Astrocyte of the spinal cord (primary cell): ENCODE data around the gene PDE8A.

ENCODE experiments used
- DNase-seq: peaks from one replicate; pipeline ENCODE4 v3.0.0; 2011; ENCODE audit warnings: low read depth, low spot score
- H3K4me3 ChIP-seq: 2 replicates; pipeline ENCODE4 v1.5.1; 2011; ENCODE audit warnings: low read depth, mild to moderate bottlenecking, low read length, moderate library complexity
- CTCF ChIP-seq: IDR thresholded peaks from 2 replicates; pipeline ENCODE4 v1.5.1; 2012; ENCODE audit warnings: low read depth, mild to moderate bottlenecking, low read length, inconsistent platforms
- in situ Hi-C: cut with HindIII; loops from 2 replicates; pipeline ENCODE4 v1.10.0; 2017; ENCODE audit warnings: low sequenced_read_pairs

The PDE8A gene

DNA sequence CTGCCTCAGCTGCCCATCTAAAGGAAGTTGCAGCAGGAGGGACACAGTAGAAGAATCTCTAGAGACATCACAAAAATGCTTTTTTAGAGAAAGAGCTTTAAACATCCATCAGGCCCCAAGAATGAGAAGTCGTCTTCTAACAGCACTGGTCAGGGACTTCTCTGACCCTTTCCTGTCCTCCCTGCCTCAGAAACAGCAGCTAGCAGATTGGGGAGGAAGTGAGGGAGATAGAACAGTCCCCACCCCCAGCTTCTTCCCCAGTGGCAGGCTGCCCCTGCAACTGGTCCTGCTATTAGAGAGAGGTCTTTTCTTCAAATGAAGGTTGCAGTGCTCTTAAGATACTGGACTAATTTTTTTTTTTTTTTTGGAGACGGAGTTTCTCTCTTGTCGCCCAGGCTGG, 55.1 kb downstream of the PDE8A start:
- H3K4me3 ChIP-seq: no peak overlapping the region
- in situ Hi-C loops: no loop called here
- TF ChIP-seq CTCF: no peak
- DNase-seq: no peak

DNA sequence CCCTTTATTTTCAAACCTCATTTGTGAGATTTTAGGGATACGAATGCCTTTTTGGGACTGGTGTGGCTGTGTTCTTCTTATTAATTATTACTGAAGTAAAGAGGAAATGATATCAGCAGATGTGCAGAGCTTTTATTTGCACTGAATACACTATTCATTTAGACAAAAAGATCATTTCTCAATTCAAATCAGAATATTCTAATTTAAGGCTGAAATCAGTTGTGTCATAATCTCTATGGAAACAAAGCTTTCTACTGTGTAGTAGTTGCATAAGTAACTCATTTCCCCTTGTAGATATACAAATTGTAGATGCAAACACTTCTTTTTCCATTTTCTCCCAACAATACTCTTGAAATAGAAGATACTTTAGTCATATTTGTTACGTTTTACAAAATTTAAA, 56.0 kb downstream of the PDE8A start:
- DNase-seq: no peak
- no peak for TF ChIP-seq CTCF
- no peak overlapping the region for H3K4me3 ChIP-seq
- in situ Hi-C loops: no loop called here

- in situ Hi-C loops: no loop called here
- no peak for TF ChIP-seq CTCF
- H3K4me3 ChIP-seq: no peak overlapping the region
- no peak for DNase-seq
Measured at GRCh38 chr15:85041230-85041629, 59.6 kb downstream of the PDE8A start.

- TF ChIP-seq CTCF: peak; percentile 78
- in situ Hi-C loops: no loop called here
- no peak overlapping the region for H3K4me3 ChIP-seq
- peak; percentile 73 for DNase-seq
Measured at GRCh38 chr15:85044251-85044853, 62.7 kb downstream of the PDE8A start.

DNA sequence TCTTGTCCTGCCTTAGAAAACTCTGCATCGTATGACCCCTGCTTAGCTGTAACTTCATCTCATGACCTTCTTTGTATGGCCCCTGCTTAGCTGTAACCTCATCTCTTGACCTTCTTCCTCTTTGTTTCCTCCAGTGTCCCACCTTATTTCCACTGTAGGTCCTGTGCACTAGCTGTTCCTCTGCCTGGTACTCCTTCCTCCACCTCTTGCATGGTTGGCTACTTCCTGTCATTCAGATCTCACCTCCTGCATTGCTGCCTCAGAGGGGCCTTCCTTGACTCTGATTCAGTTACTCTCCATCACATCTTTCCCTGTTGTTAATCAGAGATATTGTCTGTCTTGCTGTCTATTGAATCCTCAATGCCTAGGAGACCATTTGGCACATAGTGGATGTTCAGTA, 63.2 kb downstream of the PDE8A start:
- H3K4me3 ChIP-seq: no peak overlapping the region
- no peak for TF ChIP-seq CTCF
- DNase-seq: no peak
- in situ Hi-C loops: no loop called here

- TF ChIP-seq CTCF: no peak
- no peak for DNase-seq
- in situ Hi-C loops: no loop called here
Measured at GRCh38 chr15:85045615-85046014, 64.0 kb downstream of the PDE8A start.

More at GRCh38 chr15:85045615-85046014, 64.0 kb downstream of the PDE8A start:
- H3K4me3 ChIP-seq: no peak overlapping the region
